Heart left ventricle (tissue), 16 donors: ENCODE measurements around the gene TMEM9. TPM values are rescaled to one million over a fixed set of nuclear protein-coding genes. Genes with fewer than 3 reads are reported as not detected.

Experiments used
- ATAC-seq, 4 donors: fragments of 200-7000 bp; cut with Tn5 transposase; one replicate each; pipeline ENCODE4 v1.9.1; 2020 to 2022; ENCODE audit warnings: moderate library complexity in 4 of 4, mild to moderate bottlenecking in 3 of 4, moderate number of reproducible peaks in 1 of 4
- DNase-seq, 5 donors: peaks; one replicate each; pipeline ENCODE4 v3.0.0-alpha.2; 2020
- H3K27ac ChIP-seq, 12 donors: fragments of 200-600 bp; sonication (generic) in 4 of 12; one replicate each; pipeline versions ENCODE4 v1.5.0 to v1.8.0; 2016 to 2022; ENCODE audit warnings: mild to moderate bottlenecking in 2 of 12
- H3K27me3 ChIP-seq, 9 donors: fragments of 200-600 bp; sonication (generic) in 2 of 9; one replicate each; pipeline versions ENCODE4 v1.5.1 to v1.8.0; 2016 to 2022; ENCODE audit warnings: mild to moderate bottlenecking in 3 of 9
- H3K36me3 ChIP-seq, 9 donors: fragments of 200-600 bp; sonication (generic) in 2 of 9; one replicate each; pipeline versions ENCODE4 v1.5.0 to v1.8.0; 2018 to 2022; ENCODE audit warnings: mild to moderate bottlenecking in 2 of 9
- H3K4me1 ChIP-seq, 12 donors: fragments of 200-600 bp; sonication (generic) in 4 of 12; one replicate each; pipeline versions ENCODE4 v1.5.0 to v1.8.0; 2016 to 2022; ENCODE audit warnings: mild to moderate bottlenecking in 3 of 12
- H3K4me3 ChIP-seq, 12 donors: fragments of 200-600 bp; sonication (generic) in 4 of 12; one replicate each; pipeline versions ENCODE4 v1.5.0 to v1.8.0; 2017 to 2022; ENCODE audit warnings: mild to moderate bottlenecking in 9 of 12, moderate library complexity in 4 of 12
- H3K9me3 ChIP-seq, 12 donors: fragments of 200-600 bp; sonication (generic) in 4 of 12; one replicate each; pipeline versions ENCODE4 v1.5.0 to v1.8.0; 2016 to 2022; ENCODE audit warnings: mild to moderate bottlenecking in 1 of 12
- CTCF ChIP-seq, 12 donors: fragments of 200-600 bp; sonication (generic) in 4 of 12; IDR thresholded peaks; one replicate each; pipeline versions ENCODE4 v1.5.0 to v1.8.0; 2018 to 2022; ENCODE audit warnings: antibody characterized with exemption in 12 of 12, mild to moderate bottlenecking in 5 of 12
- POLR2A ChIP-seq, 2 donors: fragments of 450-650 bp; IDR thresholded peaks; one replicate each; pipeline ENCODE4 v1.6.1; 2017; ENCODE audit warnings: antibody characterized with exemption in 2 of 2, mild to moderate bottlenecking in 2 of 2, moderate library complexity in 2 of 2
- WGBS, 4 donors: extraction: QIAGEN DNeasy Blood & Tissue Kit in 2 of 4; methylation state at CpG; one replicate each; pipeline versions ENCODE4 v1.1.5 to v1.1.7; 2013 to 2018; 5-methylcytosine and 5-hydroxymethylcytosine counted together
- intact Hi-C, 10 donors: fragments of 100-400 bp; cut with DNase I; formaldehyde crosslinking; loops; one replicate each; pipeline versions ENCODE4 v1.11.1 to v1.14.2; 2022
- polyA plus RNA-seq, 2 donors: library from polyadenylated mRNA; stranded (reverse); fragments of 200-250 nt; gene quantifications; one replicate each; pipeline ENCODE4 v1.2.3, GENCODE V29; 2013
- total RNA-seq, 9 donors: library from RNA; depleted of rRNA in 2 of 9; stranded (reverse); fragments of >200 nt in 2 of 9; fragmentation: NEBNext Ultra II Directional in 3 of 9; extraction: Animal tissue kit (Norgen Biotek cat#: 25700) in 3 of 9; gene quantifications; one replicate each; pipeline versions ENCODE4 v1.1.0 to v1.2.4, GENCODE V29; 2016 to 2023
- donor health status: ischemic (EF 13 %, LVEDD 7.1; RV severe dilation, severe dysfunction).
- donor health status: healthy with polysubstance abuse.
- donor health status: DM: no; HTN: yes; CAD: no.
- donor health status: DM: no; HTN: no; CAD: no.
- donor health status: ischemic (EF 25% LVEDD 6.9; RV normal size, moderate dysfunction).
- donor health status: ischemic (EF 25% LVEDD 5.7; RV mildly dilated, moderate dysfunction).
- donor health status: healthy.
- donor health status: DM: yes; HTN: yes; CAD: no.
- donor health status: ischemic (EF 35%, LVEDD 5.7; RV mildly dilated, moderate dysfunction).
- donor health status: nonischemic (EF 11% LVEDD 7.7; RV severe dilation, severe dysfunction).
- donor health status: DM: yes; HTN: yes; CAD: no.
- donor health status: PGD.
- donor health status: ischemic (EF 29% LVEDD 5.4; RV normal size, mild dysfunction).
- donor health status: nonischemic (EF 23%, LVEDD 6.1; RV moderate dilation, normal function).

The TMEM9 gene
- total and polyA plus RNA-seq, 11 donors, result 22.4 to 42.9 (median 29.3) TPM

- H3K36me3 ChIP-seq, result no peaks in the 10 kb centered on the region
- ATAC-seq (no peak), DNase-seq (no peak)
- peaks cover 0 to 8% (median 2%) of the 10 kb centered on the region in 12 donors for H3K4me1 ChIP-seq
- no peak overlapping the region for H3K27ac ChIP-seq
- WGBS, 4 donors, result 79 to 89% (median 84%) methylated on average over 1 of the region's 1 CpG
- intact Hi-C loops, result no loop called here
- H3K9me3 ChIP-seq, result peaks cover 0 to 3% (median 0%) of the 10 kb centered on the region in 12 donors
- TF ChIP-seq CTCF (IDR thresholded peaks at IDR 0.05), result no peak
- no peak for TF ChIP-seq POLR2A (IDR thresholded peaks at IDR 0.05)
- no peak overlapping the region for H3K4me3 ChIP-seq
- no peaks in the 10 kb centered on the region for H3K27me3 ChIP-seq
These were observed 27.0 kb upstream of the TMEM9 start for GRCh38 chr1:201181323-201181722.

- Histone ChIP-seq H3K9me3 (peaks cover 0 to 3% (median 0%) of the 10 kb centered on the region in 12 donors), H3K4me1 (peaks cover 0 to 8% (median 2%) of the 10 kb centered on the region in 12 donors), H3K4me3 (no peak overlapping the region), H3K36me3 (no peaks in the 10 kb centered on the region), H3K27ac (no peak overlapping the region), H3K27me3 (no peaks in the 10 kb centered on the region)
- TF ChIP-seq POLR2A (IDR thresholded peaks at IDR 0.05), result no peak
- TF ChIP-seq CTCF (IDR thresholded peaks at IDR 0.05), result no peak
- intact Hi-C loops, result no loop called here
- ATAC-seq, result no peak
- no peak for DNase-seq
- WGBS, 4 donors, result 90 to 96% (median 94%) methylated on average over 6 of the region's 6 CpGs
These were observed 26.6 kb upstream of the TMEM9 start for GRCh38 chr1:201180901-201181300.

GRCh38 chr1:201180141-201180540 is 25.9 kb upstream of the TMEM9 start:
- peaks cover 0 to 7% (median under 1%) of the 10 kb centered on the region in 12 donors for H3K4me1 ChIP-seq
- peaks cover 0 to 3% (median 0%) of the 10 kb centered on the region in 12 donors for H3K9me3 ChIP-seq
- intact Hi-C loops, result no loop called here
- no peak overlapping the region for H3K4me3 ChIP-seq
- no peaks in the 10 kb centered on the region for H3K27me3 ChIP-seq
- no peak overlapping the region for H3K27ac ChIP-seq
- no peaks in the 10 kb centered on the region for H3K36me3 ChIP-seq
- no peak for DNase-seq
- no peak for ATAC-seq
- no peak for TF ChIP-seq CTCF (IDR thresholded peaks at IDR 0.05)
- TF ChIP-seq POLR2A (IDR thresholded peaks at IDR 0.05), result no peak
- 30 to 52% (median 47%) methylated on average over 1 of the region's 1 CpG for WGBS, 4 donors

GRCh38 chr1:201178718-201179117 is 24.4 kb upstream of the TMEM9 start:
- 58 to 71% (median 64%) methylated on average over 3 of the region's 3 CpGs for WGBS, 4 donors
- TF ChIP-seq CTCF (IDR thresholded peaks at IDR 0.05), result no peak
- TF ChIP-seq POLR2A (IDR thresholded peaks at IDR 0.05), result no peak
- H3K4me1 ChIP-seq, result no peaks in the 10 kb centered on the region
- ATAC-seq (no peak), DNase-seq (no peak)
- intact Hi-C loops, result no loop called here
- peaks cover 0 to 3% (median 0%) of the 10 kb centered on the region in 12 donors for H3K9me3 ChIP-seq
- no peak overlapping the region for H3K27ac ChIP-seq
- no peaks in the 10 kb centered on the region for H3K27me3 ChIP-seq
- H3K4me3 ChIP-seq, result no peak overlapping the region
- H3K36me3 ChIP-seq, result no peaks in the 10 kb centered on the region
